Activated CD8-positive, alpha-beta T cell treated with anti-CD3 and anti-CD28 coated beads for 36 hours (primary cell): ENCODE data around the gene APIP. TPM values are rescaled to one million over a fixed set of nuclear protein-coding genes. Genes with fewer than 3 reads are reported as not detected.
"Not testable (repeated sequence)": the region's sequence is repeated elsewhere in the genome, so short reads cannot be mapped to it uniquely, and the experiment has no call there.

Source experiments
- ATAC-seq: fragments of 200-7000 bp; cut with Tn5 transposase; one replicate; pipeline ENCODE4 v1.10.0; 2021; ENCODE audit warnings: mild to moderate bottlenecking, moderate library complexity
- CTCF ChIA-PET: fragments of 350-600 bp; sonication (Branson Sonifier 250); formaldehyde crosslinking; loops from one replicate; lab custom pipeline; 2021; ENCODE audit warnings: antibody characterized with exemption; lab: Charles Lee
- POLR2A ChIA-PET: fragments of 350-600 bp; sonication (Branson Sonifier 250); formaldehyde crosslinking; loops from one replicate; lab custom pipeline; 2021; ENCODE audit warnings: antibody characterized with exemption; lab: Charles Lee
- DNase-seq: peaks from one replicate; pipeline ENCODE4 v3.0.0-alpha.2; 2020
- H3K27ac Mint-ChIP-seq: one replicate; pipeline ENCODE4 v1.8.0; 2021; ENCODE audit warnings: mild to moderate bottlenecking, mixed read lengths
- H3K27me3 Mint-ChIP-seq: one replicate; pipeline ENCODE4 v1.8.0; 2021; ENCODE audit warnings: mixed read lengths
- H3K36me3 Mint-ChIP-seq: one replicate; pipeline ENCODE4 v1.8.0; 2021; ENCODE audit warnings: low read depth, mixed read lengths
- H3K4me1 Mint-ChIP-seq: one replicate; pipeline ENCODE4 v1.8.0; 2021; ENCODE audit warnings: low read depth, mixed read lengths
- H3K4me3 Mint-ChIP-seq: one replicate; pipeline ENCODE4 v1.8.0; 2021; ENCODE audit warnings: mild to moderate bottlenecking, moderate library complexity, mixed read lengths
- H3K9me3 Mint-ChIP-seq: one replicate; pipeline ENCODE4 v1.8.0; 2021; ENCODE audit warnings: mixed read lengths
- CTCF ChIP-seq: fragments of 200-600 bp; IDR thresholded peaks from one replicate; pipeline ENCODE4 v1.8.0; 2022; ENCODE audit warnings: antibody characterized with exemption, mild to moderate bottlenecking
- intact Hi-C: fragments of 100-400 bp; cut with micrococcal nuclease; formaldehyde crosslinking; loops from one replicate; pipeline ENCODE4 v1.10.0; 2022
- total RNA-seq, 2 experiments: library from RNA; stranded (reverse); gene quantifications; one replicate each; pipeline ENCODE4 v1.2.3, GENCODE V29; 2021

The APIP gene
- total RNA-seq, 2 experiments from 2014 or later, result 34.4 to 39.0 TPM

GRCh38 chr11:34921156-34921555 lies 5.0 kb upstream of the APIP start:
- H3K36me3 Mint-ChIP-seq, result no peaks in the 10 kb centered on the region
- no peaks in the 10 kb centered on the region for H3K27me3 Mint-ChIP-seq
- no peak overlapping the region for H3K27ac Mint-ChIP-seq
- H3K4me3 Mint-ChIP-seq, result no peak overlapping the region
- peaks cover 27% of the 10 kb centered on the region for H3K4me1 Mint-ChIP-seq
- no peaks in the 10 kb centered on the region for H3K9me3 Mint-ChIP-seq
- intact Hi-C loops, result no loop called here
- DNase-seq (no peak), ATAC-seq (no peak)
- ChIA-PET POLR2A (no interaction called here), CTCF (no interaction called here)
- no peak for TF ChIP-seq CTCF

DNA sequence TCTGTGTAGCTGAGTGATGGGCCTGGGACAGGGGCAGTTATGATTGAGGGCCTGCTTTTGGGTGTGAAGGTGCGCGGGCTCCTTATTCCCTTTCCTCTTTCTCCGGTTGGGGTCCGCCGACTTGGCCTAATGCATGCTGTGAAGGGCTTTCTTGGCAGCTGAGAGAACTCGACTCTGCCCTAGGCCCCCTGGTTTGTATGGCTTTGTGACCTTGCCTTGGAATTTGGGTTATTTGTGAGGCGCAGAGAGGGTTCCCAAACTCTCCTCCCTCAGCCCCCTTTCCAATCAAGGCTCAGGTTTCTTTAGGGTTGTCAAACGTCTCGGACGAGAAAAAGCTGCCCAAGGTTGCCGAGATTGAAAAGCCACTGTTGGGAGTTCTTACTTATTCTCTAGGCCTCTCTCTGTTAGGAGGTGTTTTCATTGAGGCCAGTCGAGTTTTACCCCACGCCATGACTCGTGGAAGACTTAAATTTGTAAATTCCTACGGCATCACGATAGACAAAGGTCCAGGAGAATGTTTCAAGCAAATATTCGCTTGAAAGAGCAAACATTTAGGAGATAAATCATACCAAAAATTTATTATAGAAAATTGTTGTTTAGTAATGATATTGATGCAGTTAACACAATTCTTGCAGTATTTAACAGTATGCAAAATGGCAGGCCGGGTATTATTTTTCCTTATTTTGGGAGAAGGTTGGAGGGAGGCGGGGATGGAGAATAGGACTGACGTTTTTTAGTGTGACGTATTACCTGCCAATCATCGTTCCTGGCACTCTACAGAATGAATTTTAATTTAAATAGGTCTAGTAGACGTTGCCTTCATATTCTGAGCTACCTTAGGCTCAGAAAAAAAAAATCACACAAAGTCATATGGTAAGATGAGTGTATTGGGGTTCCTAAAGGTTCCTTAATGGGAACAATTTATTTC lies 928 bp upstream of the APIP start:
- ChIA-PET CTCF (interaction anchor here (0.7 to 1.8 kb wide), 5 partner anchors 10 to 486 kb away, joined by 3 to 11 read pairs (median 3); no protein-coding TSS in a partner anchor), POLR2A (interaction anchor here (0.8 to 1.0 kb wide), 3 partner anchors 260 to 422 kb away, joined by 3 read pairs; no protein-coding TSS in a partner anchor)
- H3K36me3 Mint-ChIP-seq, result peaks cover 12% of the 10 kb centered on the region
- ATAC-seq (no peak), DNase-seq (no peak)
- H3K4me1 Mint-ChIP-seq, result peaks cover 37% of the 10 kb centered on the region
- intact Hi-C loops, result loop anchor here (5.0 kb wide), 1 partner anchor 250 kb away; no protein-coding TSS in a partner anchor
- no peaks in the 10 kb centered on the region for H3K27me3 Mint-ChIP-seq
- TF ChIP-seq CTCF, result no peak
- no peaks in the 10 kb centered on the region for H3K9me3 Mint-ChIP-seq
- peak overlapping the region; percentile 89 for H3K27ac Mint-ChIP-seq
- peak overlapping the region; percentile 79 for H3K4me3 Mint-ChIP-seq

GRCh38 chr11:34915136-34916014 lies 804 bp downstream of the APIP start:
- H3K4me3 Mint-ChIP-seq, result peak overlapping the region; percentile 79
- ChIA-PET CTCF (interaction anchor here (0.8 to 1.7 kb wide), 6 partner anchors 8 to 329 kb away, joined by 3 to 10 read pairs (median 4); no protein-coding TSS in a partner anchor), POLR2A (interaction anchor here (0.7 to 1.3 kb wide), 5 partner anchors 10 to 424 kb away, joined by 3 read pairs; no protein-coding TSS in a partner anchor)
- no peaks in the 10 kb centered on the region for H3K27me3 Mint-ChIP-seq
- intact Hi-C loops, result loop anchor here (5.0 kb wide), 1 partner anchor 252 kb away; no protein-coding TSS in a partner anchor
- peak overlapping the region; percentile 89 for H3K27ac Mint-ChIP-seq
- H3K4me1 Mint-ChIP-seq, result peaks cover 34% of the 10 kb centered on the region
- DNase-seq, result no peak
- TF ChIP-seq CTCF, result no peak
- H3K36me3 Mint-ChIP-seq, result peaks cover 12% of the 10 kb centered on the region
- no peaks in the 10 kb centered on the region for H3K9me3 Mint-ChIP-seq
- ATAC-seq, result peak; percentile 1

- DNase-seq, ATAC-seq, intact Hi-C loops, H3K27me3 Mint-ChIP-seq, H3K27ac Mint-ChIP-seq, H3K9me3 Mint-ChIP-seq, H3K4me3 Mint-ChIP-seq: not testable (repeated sequence)
- Mint-ChIP-seq H3K4me1 (peaks cover 27% of the 10 kb centered on the region), H3K36me3 (peaks cover 12% of the 10 kb centered on the region)
- ChIA-PET CTCF (interaction anchor here (1.0 kb wide), 2 partner anchors 12 to 22 kb away, joined by 3 to 4 read pairs; no protein-coding TSS in a partner anchor), POLR2A (interaction anchor here (0.6 to 1.0 kb wide), 2 partner anchors 227 to 248 kb away, joined by 3 read pairs; no protein-coding TSS in a partner anchor)
These were observed 2.6 kb downstream of the APIP start for GRCh38 chr11:34913556-34913955.

- intact Hi-C loops, result no loop called here
- peaks cover 12% of the 10 kb centered on the region for H3K36me3 Mint-ChIP-seq
- H3K27me3 Mint-ChIP-seq, result no peaks in the 10 kb centered on the region
- H3K27ac Mint-ChIP-seq, result no peak overlapping the region
- ATAC-seq, result no peak
- ChIA-PET CTCF (interaction anchor here (1.4 to 1.7 kb wide), 2 partner anchors 13 to 14 kb away, joined by 4 to 5 read pairs; no protein-coding TSS in a partner anchor), POLR2A (interaction anchor here (0.8 kb wide), 1 partner anchor 13 kb away, joined by 3 read pairs; no protein-coding TSS in a partner anchor)
- TF ChIP-seq CTCF, result no peak
- no peak for DNase-seq
- H3K4me3 Mint-ChIP-seq, result no peak overlapping the region
- peaks cover 12% of the 10 kb centered on the region for H3K4me1 Mint-ChIP-seq
- no peaks in the 10 kb centered on the region for H3K9me3 Mint-ChIP-seq
These were observed 4.5 kb downstream of the APIP start for GRCh38 chr11:34911676-34912075.
